ENCODE measurements around the gene DNASE1L2. TPM values are rescaled to one million over a fixed set of nuclear protein-coding genes. Genes with fewer than 3 reads are reported as not detected.
A peak's percentile ranks its signal among the peaks of the same experiment; 100 is the strongest.
"Not testable (repeated sequence)": the region's sequence is repeated elsewhere in the genome, so short reads cannot be mapped to it uniquely, and the experiment has no call there.

Gene DNASE1L2
- total and polyA plus RNA-seq, 2 donors (not counting 3 experiments of a cell fraction or from before 2014, with no cell fraction given), result 0.57 to 1.2 TPM

DNA sequence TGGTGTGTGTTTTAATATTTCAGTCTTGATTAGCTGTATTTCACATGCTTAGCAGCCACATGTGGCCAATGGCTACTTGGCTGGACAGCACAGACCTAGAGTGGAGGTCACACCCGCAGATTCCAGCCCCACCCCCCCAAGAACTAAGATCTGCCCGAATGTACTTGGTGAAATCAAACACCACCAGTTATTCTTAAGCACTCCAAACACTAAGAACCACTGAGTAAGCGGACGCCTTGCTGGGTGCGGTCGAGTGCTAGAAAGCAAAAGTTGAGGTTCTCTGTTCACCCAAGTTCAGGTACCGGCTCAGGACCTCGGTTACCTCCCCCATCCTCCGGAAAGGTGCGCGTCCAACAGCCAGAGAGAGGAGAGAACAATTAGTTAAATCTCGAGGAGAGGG lies 30.6 kb downstream of the DNASE1L2 start:
- H2AFZ ChIP-seq (ENCODE audit: low read depth, low read length); H3K27me3 ChIP-seq (ENCODE audit: control insufficient read depth in 2 of 2, insufficient read depth in 2 of 2, low read length in 2 of 2); H3K4me1 ChIP-seq (ENCODE audit: control insufficient read depth, extremely low read depth, insufficient read depth, low read length); intact Hi-C loops (cut with micrococcal nuclease); POLR2A ChIA-PET; CTCF ChIA-PET; dilution Hi-C loops (cut with MboI; ENCODE audit: extremely low pct_ligation_motif_present, low sequenced_read_pairs); H3K9me1 ChIP-seq (replicated peaks; ENCODE audit: control insufficient read depth, extremely low read depth, insufficient read depth, low read length); H3K9me3 ChIP-seq (replicated peaks; ENCODE audit: control insufficient read depth, insufficient read depth, low read length): not testable (repeated sequence)
- DNase-seq (ENCODE audit: low read depth, low spot score), result peak; percentile 7
- H3K79me2 ChIP-seq (ENCODE audit: control insufficient read depth, insufficient read depth, low read length), result peaks cover 58% of the 10 kb centered on the region
- FAIRE-seq, result peak; percentile 90
- H3K27ac ChIP-seq (ENCODE audit: insufficient read depth, low read depth, low read length), result peak overlapping the region; percentile 78
- H3K36me3 ChIP-seq (ENCODE audit: control insufficient read depth in 2 of 2, extremely low read depth in 1 of 2, insufficient read depth in 2 of 2, low read length in 2 of 2), result peaks cover 13 to 19% of the 10 kb centered on the region in 2 experiments
- H3K4me3 ChIP-seq (replicated peaks in 1 of 3; ENCODE audit: insufficient read depth in 1 of 3, low read depth in 1 of 3, low read length in 3 of 3), result peak overlapping the region; percentile 16 to 73 (median 44)
- peak overlapping the region; percentile 40 for H3K9ac ChIP-seq (replicated peaks; ENCODE audit: extremely low read depth, insufficient read depth, low read length)
- H3K4me2 ChIP-seq (ENCODE audit: insufficient read depth, low read length), result peak overlapping the region; percentile 85
- H4K20me1 ChIP-seq (replicated peaks; ENCODE audit: control insufficient read depth, extremely low read depth, insufficient read depth, low read length), result peaks cover 10% of the 10 kb centered on the region
- TSS peak; percentile 29 for BruUV-seq (replicated peaks)

DNA sequence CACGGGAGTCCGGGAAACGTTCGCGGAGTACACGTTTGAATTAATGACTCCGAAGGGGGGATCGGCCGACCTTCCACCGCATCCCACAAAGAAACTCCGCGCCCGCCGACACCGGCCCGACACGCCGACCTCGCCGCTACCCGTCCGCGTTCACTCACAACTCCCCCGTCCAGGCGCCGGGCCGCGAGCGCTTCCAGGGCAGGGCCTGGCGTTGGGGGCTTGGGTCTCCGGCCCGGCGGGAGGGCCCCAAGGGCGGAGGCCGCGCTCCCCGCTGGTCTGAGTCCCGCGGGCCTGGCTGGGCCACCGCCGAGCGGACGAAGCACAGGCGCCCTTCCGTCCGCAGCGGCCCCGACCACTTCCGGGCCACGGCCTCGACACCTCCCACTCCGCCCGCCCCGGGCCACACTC lies 31.3 kb downstream of the DNASE1L2 start:
- H3K27me3 ChIP-seq (ENCODE audit: control insufficient read depth in 2 of 2, insufficient read depth in 2 of 2, low read length in 2 of 2); intact Hi-C loops (cut with micrococcal nuclease); H3K4me1 ChIP-seq (ENCODE audit: control insufficient read depth, extremely low read depth, insufficient read depth, low read length); DNase-seq (ENCODE audit: low read depth, low spot score); H3K9me1 ChIP-seq (replicated peaks; ENCODE audit: control insufficient read depth, extremely low read depth, insufficient read depth, low read length); POLR2A ChIA-PET; CTCF ChIA-PET; dilution Hi-C loops (cut with MboI; ENCODE audit: extremely low pct_ligation_motif_present, low sequenced_read_pairs); H3K9me3 ChIP-seq (replicated peaks; ENCODE audit: control insufficient read depth, insufficient read depth, low read length); BruUV-seq (replicated peaks): not testable (repeated sequence)
- H3K9ac ChIP-seq (replicated peaks; ENCODE audit: extremely low read depth, insufficient read depth, low read length), result peak overlapping the region; percentile 90
- H3K36me3 ChIP-seq (ENCODE audit: control insufficient read depth in 2 of 2, extremely low read depth in 1 of 2, insufficient read depth in 2 of 2, low read length in 2 of 2), result peaks cover 7 to 13% of the 10 kb centered on the region in 2 experiments
- peak overlapping the region; percentile 98 for H2AFZ ChIP-seq (ENCODE audit: low read depth, low read length)
- H3K4me3 ChIP-seq (replicated peaks in 1 of 3; ENCODE audit: insufficient read depth in 1 of 3, low read depth in 1 of 3, low read length in 3 of 3), result peak overlapping the region; percentile 16 to 73 (median 44)
- FAIRE-seq, result peak; percentile 31
- H4K20me1 ChIP-seq (replicated peaks; ENCODE audit: control insufficient read depth, extremely low read depth, insufficient read depth, low read length), result peaks cover 10% of the 10 kb centered on the region
- peak overlapping the region; percentile 78 for H3K27ac ChIP-seq (ENCODE audit: insufficient read depth, low read depth, low read length)
- H3K79me2 ChIP-seq (ENCODE audit: control insufficient read depth, insufficient read depth, low read length), result peaks cover 52% of the 10 kb centered on the region
- peak overlapping the region; percentile 85 for H3K4me2 ChIP-seq (ENCODE audit: insufficient read depth, low read length)
